ENCODE measurements around the gene RHOF. TPM values are rescaled to one million over a fixed set of nuclear protein-coding genes. Genes with fewer than 3 reads are reported as not detected.

The RHOF gene
- total and polyA plus RNA-seq, 2 of the 13 experiments (the other 11 are each of a cell fraction or from before 2014, with no cell fraction given): 14.6 to 32.2 TPM

DNA sequence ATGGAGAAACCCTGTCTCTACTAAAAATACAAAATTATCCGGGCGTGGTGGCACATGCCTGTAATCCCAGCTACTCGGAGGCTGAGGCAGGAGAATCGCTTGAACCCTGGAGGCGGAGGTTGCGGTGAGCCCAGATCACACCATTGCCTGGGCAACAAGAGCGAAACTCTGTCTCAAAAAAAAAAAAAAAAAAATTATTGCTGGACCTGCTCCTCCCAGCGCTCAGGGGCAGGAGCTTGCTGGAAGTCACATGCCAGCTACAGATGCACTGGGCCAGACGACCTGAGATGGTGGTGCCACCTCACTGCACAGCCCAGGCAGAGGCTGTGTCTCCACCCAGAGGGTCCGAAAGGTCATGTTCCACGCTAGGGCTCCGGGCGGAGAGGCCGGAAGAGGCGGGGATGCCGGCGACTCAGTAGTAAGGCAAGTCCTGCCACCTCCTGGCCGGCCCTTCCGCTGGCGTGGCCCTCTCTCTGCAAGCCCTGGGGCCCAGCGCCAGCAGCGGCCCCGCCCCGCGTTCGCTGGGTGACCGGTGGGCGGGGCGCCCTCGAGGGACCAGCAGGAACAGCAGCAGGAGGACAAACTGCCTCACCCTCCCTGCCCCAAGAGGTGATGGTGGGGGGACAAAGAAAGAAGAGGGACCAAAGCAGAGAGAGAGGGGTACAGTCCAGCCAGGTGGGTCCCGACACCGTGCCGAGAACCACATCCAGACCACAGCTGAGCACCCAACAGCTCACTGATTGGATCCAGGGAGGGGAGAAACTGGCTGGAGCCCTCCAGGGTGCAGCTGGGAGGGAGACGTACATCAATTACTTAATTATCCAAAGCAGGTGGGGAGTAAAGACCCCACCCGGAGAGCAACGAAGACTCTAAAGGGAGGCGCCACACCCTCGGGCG lies 3.6 kb upstream of the RHOF start (continued):
- TF ChIP-seq RORA (CRISPR knock-in tag; IDR thresholded peaks at IDR 0.05) (no peak), U2AF2 (IDR thresholded peaks at IDR 0.05; ENCODE audit: low read depth, low read length) (no peak), DPF2 (CRISPR knock-in tag; IDR thresholded peaks at IDR 0.05; ENCODE audit: borderline replicate concordance, low read depth) (no peak), ZNF605 (CRISPR knock-in tag; IDR thresholded peaks at IDR 0.05) (peak; percentile 48; the same call in 1 of the 2 replicates), HNRNPLL (IDR thresholded peaks at IDR 0.05; ENCODE audit: low read depth, low read length, poor library complexity, severe bottlenecking) (peak; percentile 89), CCDC6 (CRISPR knock-in tag; IDR thresholded peaks at IDR 0.05) (no peak; the same call in 1 of the 2 replicates), CBX1 (IDR thresholded peaks at IDR 0.05; ENCODE audit: low read depth) (no peak), ZKSCAN5 (CRISPR knock-in tag; IDR thresholded peaks at IDR 0.05) (no peak), PAX8 (CRISPR knock-in tag; IDR thresholded peaks at IDR 0.05; ENCODE audit: borderline replicate concordance) (no peak)
- TF ChIP-seq, protein P1, sequence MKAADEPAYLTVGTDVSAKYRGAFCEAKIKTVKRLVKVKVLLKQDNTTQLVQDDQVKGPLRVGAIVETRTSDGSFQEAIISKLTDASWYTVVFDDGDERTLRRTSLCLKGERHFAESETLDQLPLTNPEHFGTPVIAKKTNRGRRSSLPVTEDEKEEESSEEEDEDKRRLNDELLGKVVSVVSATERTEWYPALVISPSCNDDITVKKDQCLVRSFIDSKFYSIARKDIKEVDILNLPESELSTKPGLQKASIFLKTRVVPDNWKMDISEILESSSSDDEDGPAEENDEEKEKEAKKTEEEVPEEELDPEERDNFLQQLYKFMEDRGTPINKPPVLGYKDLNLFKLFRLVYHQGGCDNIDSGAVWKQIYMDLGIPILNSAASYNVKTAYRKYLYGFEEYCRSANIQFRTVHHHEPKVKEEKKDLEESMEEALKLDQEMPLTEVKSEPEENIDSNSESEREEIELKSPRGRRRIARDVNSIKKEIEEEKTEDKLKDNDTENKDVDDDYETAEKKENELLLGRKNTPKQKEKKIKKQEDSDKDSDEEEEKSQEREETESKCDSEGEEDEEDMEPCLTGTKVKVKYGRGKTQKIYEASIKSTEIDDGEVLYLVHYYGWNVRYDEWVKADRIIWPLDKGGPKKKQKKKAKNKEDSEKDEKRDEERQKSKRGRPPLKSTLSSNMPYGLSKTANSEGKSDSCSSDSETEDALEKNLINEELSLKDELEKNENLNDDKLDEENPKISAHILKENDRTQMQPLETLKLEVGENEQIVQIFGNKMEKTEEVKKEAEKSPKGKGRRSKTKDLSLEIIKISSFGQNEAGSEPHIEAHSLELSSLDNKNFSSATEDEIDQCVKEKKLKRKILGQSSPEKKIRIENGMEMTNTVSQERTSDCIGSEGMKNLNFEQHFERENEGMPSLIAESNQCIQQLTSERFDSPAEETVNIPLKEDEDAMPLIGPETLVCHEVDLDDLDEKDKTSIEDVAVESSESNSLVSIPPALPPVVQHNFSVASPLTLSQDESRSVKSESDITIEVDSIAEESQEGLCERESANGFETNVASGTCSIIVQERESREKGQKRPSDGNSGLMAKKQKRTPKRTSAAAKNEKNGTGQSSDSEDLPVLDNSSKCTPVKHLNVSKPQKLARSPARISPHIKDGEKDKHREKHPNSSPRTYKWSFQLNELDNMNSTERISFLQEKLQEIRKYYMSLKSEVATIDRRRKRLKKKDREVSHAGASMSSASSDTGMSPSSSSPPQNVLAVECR (CRISPR knock-in tag; IDR thresholded peaks at IDR 0.05; ENCODE audit: borderline replicate concordance): peak; percentile 81; the same call in 1 of the 2 replicates
- TF ChIP-seq, protein P2, sequence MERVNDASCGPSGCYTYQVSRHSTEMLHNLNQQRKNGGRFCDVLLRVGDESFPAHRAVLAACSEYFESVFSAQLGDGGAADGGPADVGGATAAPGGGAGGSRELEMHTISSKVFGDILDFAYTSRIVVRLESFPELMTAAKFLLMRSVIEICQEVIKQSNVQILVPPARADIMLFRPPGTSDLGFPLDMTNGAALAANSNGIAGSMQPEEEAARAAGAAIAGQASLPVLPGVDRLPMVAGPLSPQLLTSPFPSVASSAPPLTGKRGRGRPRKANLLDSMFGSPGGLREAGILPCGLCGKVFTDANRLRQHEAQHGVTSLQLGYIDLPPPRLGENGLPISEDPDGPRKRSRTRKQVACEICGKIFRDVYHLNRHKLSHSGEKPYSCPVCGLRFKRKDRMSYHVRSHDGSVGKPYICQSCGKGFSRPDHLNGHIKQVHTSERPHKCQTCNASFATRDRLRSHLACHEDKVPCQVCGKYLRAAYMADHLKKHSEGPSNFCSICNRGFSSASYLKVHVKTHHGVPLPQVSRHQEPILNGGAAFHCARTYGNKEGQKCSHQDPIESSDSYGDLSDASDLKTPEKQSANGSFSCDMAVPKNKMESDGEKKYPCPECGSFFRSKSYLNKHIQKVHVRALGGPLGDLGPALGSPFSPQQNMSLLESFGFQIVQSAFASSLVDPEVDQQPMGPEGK (CRISPR knock-in tag; IDR thresholded peaks at IDR 0.05): peak; percentile 88
- TF ChIP-seq, protein P3, sequence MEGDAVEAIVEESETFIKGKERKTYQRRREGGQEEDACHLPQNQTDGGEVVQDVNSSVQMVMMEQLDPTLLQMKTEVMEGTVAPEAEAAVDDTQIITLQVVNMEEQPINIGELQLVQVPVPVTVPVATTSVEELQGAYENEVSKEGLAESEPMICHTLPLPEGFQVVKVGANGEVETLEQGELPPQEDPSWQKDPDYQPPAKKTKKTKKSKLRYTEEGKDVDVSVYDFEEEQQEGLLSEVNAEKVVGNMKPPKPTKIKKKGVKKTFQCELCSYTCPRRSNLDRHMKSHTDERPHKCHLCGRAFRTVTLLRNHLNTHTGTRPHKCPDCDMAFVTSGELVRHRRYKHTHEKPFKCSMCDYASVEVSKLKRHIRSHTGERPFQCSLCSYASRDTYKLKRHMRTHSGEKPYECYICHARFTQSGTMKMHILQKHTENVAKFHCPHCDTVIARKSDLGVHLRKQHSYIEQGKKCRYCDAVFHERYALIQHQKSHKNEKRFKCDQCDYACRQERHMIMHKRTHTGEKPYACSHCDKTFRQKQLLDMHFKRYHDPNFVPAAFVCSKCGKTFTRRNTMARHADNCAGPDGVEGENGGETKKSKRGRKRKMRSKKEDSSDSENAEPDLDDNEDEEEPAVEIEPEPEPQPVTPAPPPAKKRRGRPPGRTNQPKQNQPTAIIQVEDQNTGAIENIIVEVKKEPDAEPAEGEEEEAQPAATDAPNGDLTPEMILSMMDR (CRISPR knock-in tag; IDR thresholded peaks at IDR 0.05): peak; percentile 77
- TF ChIP-seq, protein P4, sequence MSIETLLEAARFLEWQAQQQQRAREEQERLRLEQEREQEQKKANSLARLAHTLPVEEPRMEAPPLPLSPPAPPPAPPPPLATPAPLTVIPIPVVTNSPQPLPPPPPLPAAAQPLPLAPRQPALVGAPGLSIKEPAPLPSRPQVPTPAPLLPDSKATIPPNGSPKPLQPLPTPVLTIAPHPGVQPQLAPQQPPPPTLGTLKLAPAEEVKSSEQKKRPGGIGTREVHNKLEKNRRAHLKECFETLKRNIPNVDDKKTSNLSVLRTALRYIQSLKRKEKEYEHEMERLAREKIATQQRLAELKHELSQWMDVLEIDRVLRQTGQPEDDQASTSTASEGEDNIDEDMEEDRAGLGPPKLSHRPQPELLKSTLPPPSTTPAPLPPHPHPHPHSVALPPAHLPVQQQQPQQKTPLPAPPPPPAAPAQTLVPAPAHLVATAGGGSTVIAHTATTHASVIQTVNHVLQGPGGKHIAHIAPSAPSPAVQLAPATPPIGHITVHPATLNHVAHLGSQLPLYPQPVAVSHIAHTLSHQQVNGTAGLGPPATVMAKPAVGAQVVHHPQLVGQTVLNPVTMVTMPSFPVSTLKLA (IDR thresholded peaks at IDR 0.05): peak; percentile 62

Data from HepG2 (cell line).